Stimulated activated naive CD4-positive, alpha-beta T cell (primary cell): ENCODE measurements around the gene CC2D1A.
"Not testable (repeated sequence)": the region's sequence is repeated elsewhere in the genome, so short reads cannot be mapped to it uniquely, and the experiment has no call there.

ENCODE experiments used
- DNase-seq, 6 experiments: peaks; one replicate each; lab custom pipeline; 2025; lab: John Stamatoyannopoulos, UW

The CC2D1A gene

GRCh38 chr19:13908674-13909073 is 2.7 kb downstream of the CC2D1A start:
- DNase-seq: no peak

- no peak for DNase-seq
These were observed 3.4 kb downstream of the CC2D1A start for GRCh38 chr19:13909430-13909829.

GRCh38 chr19:13913352-13913751 is 7.4 kb downstream of the CC2D1A start:
- no peak for DNase-seq

GRCh38 chr19:13914777-13915176 is 8.8 kb downstream of the CC2D1A start:
- no peak for DNase-seq

GRCh38 chr19:13917888-13918406 is 11.9 kb downstream of the CC2D1A start:
- no peak for DNase-seq

GRCh38 chr19:13918726-13919411 is 12.9 kb downstream of the CC2D1A start:
- no peak for DNase-seq

- DNase-seq: no peak
These were observed 14.5 kb downstream of the CC2D1A start for GRCh38 chr19:13920524-13920923.

GRCh38 chr19:13920940-13921747 is 15.1 kb downstream of the CC2D1A start:
- no peak for DNase-seq

- DNase-seq: not testable (repeated sequence)
These were observed 16.1 kb downstream of the CC2D1A start for GRCh38 chr19:13922118-13922517.

GRCh38 chr19:13923194-13923987 is 17.4 kb downstream of the CC2D1A start:
- no peak for DNase-seq

- no peak for DNase-seq
These were observed 20.0 kb downstream of the CC2D1A start for GRCh38 chr19:13926010-13926409.

- no peak for DNase-seq
These were observed 20.7 kb downstream of the CC2D1A start for GRCh38 chr19:13926715-13927114.

GRCh38 chr19:13929340-13929739 is 23.3 kb downstream of the CC2D1A start:
- DNase-seq: no peak

- no peak for DNase-seq
These were observed 24.0 kb downstream of the CC2D1A start for GRCh38 chr19:13929956-13930355.

- DNase-seq: no peak
These were observed 24.4 kb downstream of the CC2D1A start for GRCh38 chr19:13930402-13930801.

- DNase-seq: no peak
These were observed 25.6 kb downstream of the CC2D1A start for GRCh38 chr19:13931391-13932148.

- no peak for DNase-seq
These were observed 26.2 kb downstream of the CC2D1A start for GRCh38 chr19:13932149-13932637.

- no peak for DNase-seq
These were observed 27.0 kb downstream of the CC2D1A start for GRCh38 chr19:13932911-13933393.

GRCh38 chr19:13934785-13935109 is 28.7 kb downstream of the CC2D1A start:
- DNase-seq: no peak

GRCh38 chr19:13935765-13936510 is 29.9 kb downstream of the CC2D1A start:
- no peak for DNase-seq
